SU-DHL-6 (cell line): ENCODE results near the gene PHIP.

Source experiments
- EZH2phosphoT487 ChIP-seq: fragments of 200-600 bp; sonication (generic), shearing (Covaris generic); conservative IDR thresholded peaks from 2 replicates; pipeline ENCODE4 v1.6.1; 2018; ENCODE audit warnings: mild to moderate bottlenecking, antibody characterized with exemption, low read length, moderate library complexity, mixed read lengths
- TF ChIP-seq, protein P1 (sequence below): fragments of 200-600 bp; sonication (generic); IDR thresholded peaks from one replicate; pipeline ENCODE4 v1.5.1; 2017; ENCODE audit warnings: antibody characterized with exemption, mild to moderate bottlenecking, low read length, moderate library complexity; ENCODE audit not compliant: insufficient read depth, poor library complexity, severe bottlenecking

DNA sequence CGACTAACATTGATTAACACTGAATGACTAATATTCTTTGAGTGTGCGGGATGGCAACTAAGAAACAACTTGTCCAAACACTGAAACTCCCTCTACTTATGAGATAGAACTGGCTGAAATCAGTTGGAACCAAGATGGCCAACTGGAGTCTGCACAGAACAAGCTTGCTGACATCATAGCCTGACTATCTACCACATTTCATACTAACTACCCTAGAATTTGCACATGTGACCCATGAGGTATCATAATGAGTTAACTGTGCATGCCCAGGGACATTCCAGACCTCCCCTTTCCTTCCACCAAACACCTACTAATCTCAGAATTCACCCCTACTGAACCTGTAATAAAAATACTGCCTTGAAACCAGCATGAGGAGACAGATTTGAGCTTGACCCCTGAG, 43.2 kb downstream of the PHIP start:
- TF ChIP-seq, protein P1, sequence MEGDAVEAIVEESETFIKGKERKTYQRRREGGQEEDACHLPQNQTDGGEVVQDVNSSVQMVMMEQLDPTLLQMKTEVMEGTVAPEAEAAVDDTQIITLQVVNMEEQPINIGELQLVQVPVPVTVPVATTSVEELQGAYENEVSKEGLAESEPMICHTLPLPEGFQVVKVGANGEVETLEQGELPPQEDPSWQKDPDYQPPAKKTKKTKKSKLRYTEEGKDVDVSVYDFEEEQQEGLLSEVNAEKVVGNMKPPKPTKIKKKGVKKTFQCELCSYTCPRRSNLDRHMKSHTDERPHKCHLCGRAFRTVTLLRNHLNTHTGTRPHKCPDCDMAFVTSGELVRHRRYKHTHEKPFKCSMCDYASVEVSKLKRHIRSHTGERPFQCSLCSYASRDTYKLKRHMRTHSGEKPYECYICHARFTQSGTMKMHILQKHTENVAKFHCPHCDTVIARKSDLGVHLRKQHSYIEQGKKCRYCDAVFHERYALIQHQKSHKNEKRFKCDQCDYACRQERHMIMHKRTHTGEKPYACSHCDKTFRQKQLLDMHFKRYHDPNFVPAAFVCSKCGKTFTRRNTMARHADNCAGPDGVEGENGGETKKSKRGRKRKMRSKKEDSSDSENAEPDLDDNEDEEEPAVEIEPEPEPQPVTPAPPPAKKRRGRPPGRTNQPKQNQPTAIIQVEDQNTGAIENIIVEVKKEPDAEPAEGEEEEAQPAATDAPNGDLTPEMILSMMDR, result no peak
- no peak for TF ChIP-seq EZH2phosphoT487
